CD4-positive, alpha-beta T cell treated with Interleukin-21 for 1 hour (primary cell): ENCODE measurements around the gene RBM19.

ENCODE experiments used
- DNase-seq: peaks from one replicate; pipeline ENCODE4 v3.0.0-alpha.2; 2020

RBM19 gene

GRCh38 chr12:113988976-113989375 is 22.9 kb upstream of the RBM19 start:
- DNase-seq = no peak

- no peak for DNase-seq
These were observed 21.9 kb upstream of the RBM19 start for GRCh38 chr12:113988064-113988451.

- DNase-seq = no peak
These were observed 21.3 kb upstream of the RBM19 start for GRCh38 chr12:113987261-113988063.

- no peak for DNase-seq
These were observed 18.3 kb upstream of the RBM19 start for GRCh38 chr12:113984464-113984863.

- no peak for DNase-seq
These were observed 17.8 kb upstream of the RBM19 start for GRCh38 chr12:113983777-113984448.

GRCh38 chr12:113983265-113983664 is 17.1 kb upstream of the RBM19 start:
- no peak for DNase-seq

GRCh38 chr12:113981876-113982275 is 15.8 kb upstream of the RBM19 start:
- DNase-seq = no peak

- peak; percentile 30 for DNase-seq
These were observed 14.6 kb upstream of the RBM19 start for GRCh38 chr12:113980537-113981337.

GRCh38 chr12:113980054-113980453 is 13.9 kb upstream of the RBM19 start:
- no peak for DNase-seq

- DNase-seq = no peak
These were observed 12.0 kb upstream of the RBM19 start for GRCh38 chr12:113978080-113978479.

- DNase-seq = no peak
These were observed 7.9 kb upstream of the RBM19 start for GRCh38 chr12:113974006-113974405.

- DNase-seq = no peak
These were observed 7.2 kb upstream of the RBM19 start for GRCh38 chr12:113973109-113973904.

- no peak for DNase-seq
These were observed 5.3 kb upstream of the RBM19 start for GRCh38 chr12:113971392-113971791.

- DNase-seq = no peak
These were observed 4.1 kb upstream of the RBM19 start for GRCh38 chr12:113970211-113970610.

- no peak for DNase-seq
These were observed 1.2 kb upstream of the RBM19 start for GRCh38 chr12:113967368-113967767.

- DNase-seq = no peak
These were observed 3.4 kb downstream of the RBM19 start for GRCh38 chr12:113962733-113963132.

- DNase-seq = peak; percentile 7
These were observed 4.0 kb downstream of the RBM19 start for GRCh38 chr12:113961921-113962710.

- no peak for DNase-seq
These were observed 6.1 kb downstream of the RBM19 start for GRCh38 chr12:113960030-113960429.

- no peak for DNase-seq
These were observed 7.0 kb downstream of the RBM19 start for GRCh38 chr12:113959096-113959495.

GRCh38 chr12:113958108-113958507 is 8.0 kb downstream of the RBM19 start:
- DNase-seq = no peak

GRCh38 chr12:113957627-113958026 is 8.5 kb downstream of the RBM19 start:
- no peak for DNase-seq
